SKM-1 (cell line): ENCODE measurements around the gene KCTD14.

Source experiments
- DNase-seq: peaks from one replicate; lab custom pipeline; 2025; ENCODE audit not compliant: unreplicated experiment; lab: John Stamatoyannopoulos, UW

Gene KCTD14

GRCh38 chr11:77966338-77966737 lies 56.7 kb downstream of the KCTD14 start:
- no peak for DNase-seq
